ENCODE measurements around the gene OAT. TPM values are rescaled to one million over a fixed set of nuclear protein-coding genes. Genes with fewer than 3 reads are reported as not detected.

Gene OAT
- polyA plus RNA-seq, 1 experiment: 112 TPM

DNA sequence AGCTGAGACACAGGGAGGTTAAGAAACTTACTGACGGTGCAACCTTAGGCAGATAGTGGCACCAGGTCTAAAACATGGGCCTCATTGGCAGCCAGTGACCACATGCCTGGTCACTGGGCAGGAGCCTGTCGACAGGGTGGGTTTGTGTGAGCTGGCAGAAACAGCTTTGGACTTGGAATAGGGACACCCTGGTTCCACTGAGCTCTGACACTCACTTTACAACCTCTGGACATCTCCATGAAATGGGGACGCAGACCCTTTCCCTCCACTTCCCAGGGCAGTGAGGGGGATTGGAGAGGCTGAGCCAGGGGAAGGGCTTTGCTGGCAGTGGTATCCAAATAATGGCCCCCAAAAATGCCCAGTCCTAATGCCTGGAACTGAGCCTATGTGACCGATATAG lies 49.7 kb downstream of the OAT start:
- Histone ChIP-seq H3K36me3 (ENCODE audit: control insufficient read depth, insufficient read depth, low read length) (no peaks in the 10 kb centered on the region), H3K4me3 (ENCODE audit: low read depth, low read length) (no peak overlapping the region), H3K27me3 (ENCODE audit: control insufficient read depth, insufficient read depth, low read length) (peaks cover 5% of the 10 kb centered on the region)
- no peak for DNase-seq (ENCODE audit: low read depth)
- ChIA-PET POLR2A (no interaction called here), CTCF (interaction anchor here (1.8 kb wide), 1 partner anchor 10 kb away, joined by 6 read pairs; no protein-coding TSS in a partner anchor)
- TF ChIP-seq, protein P1, sequence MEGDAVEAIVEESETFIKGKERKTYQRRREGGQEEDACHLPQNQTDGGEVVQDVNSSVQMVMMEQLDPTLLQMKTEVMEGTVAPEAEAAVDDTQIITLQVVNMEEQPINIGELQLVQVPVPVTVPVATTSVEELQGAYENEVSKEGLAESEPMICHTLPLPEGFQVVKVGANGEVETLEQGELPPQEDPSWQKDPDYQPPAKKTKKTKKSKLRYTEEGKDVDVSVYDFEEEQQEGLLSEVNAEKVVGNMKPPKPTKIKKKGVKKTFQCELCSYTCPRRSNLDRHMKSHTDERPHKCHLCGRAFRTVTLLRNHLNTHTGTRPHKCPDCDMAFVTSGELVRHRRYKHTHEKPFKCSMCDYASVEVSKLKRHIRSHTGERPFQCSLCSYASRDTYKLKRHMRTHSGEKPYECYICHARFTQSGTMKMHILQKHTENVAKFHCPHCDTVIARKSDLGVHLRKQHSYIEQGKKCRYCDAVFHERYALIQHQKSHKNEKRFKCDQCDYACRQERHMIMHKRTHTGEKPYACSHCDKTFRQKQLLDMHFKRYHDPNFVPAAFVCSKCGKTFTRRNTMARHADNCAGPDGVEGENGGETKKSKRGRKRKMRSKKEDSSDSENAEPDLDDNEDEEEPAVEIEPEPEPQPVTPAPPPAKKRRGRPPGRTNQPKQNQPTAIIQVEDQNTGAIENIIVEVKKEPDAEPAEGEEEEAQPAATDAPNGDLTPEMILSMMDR (IDR thresholded peaks at IDR 0.05; ENCODE audit: insufficient read depth, low read depth, low read length): no peak

- CTCF ChIA-PET: no interaction called here
- Histone ChIP-seq H3K27me3 (ENCODE audit: control insufficient read depth, insufficient read depth, low read length) (peaks cover 5% of the 10 kb centered on the region), H3K36me3 (ENCODE audit: control insufficient read depth, insufficient read depth, low read length) (no peaks in the 10 kb centered on the region), H3K4me3 (ENCODE audit: low read depth, low read length) (no peak overlapping the region)
- DNase-seq (ENCODE audit: low read depth): no peak
- TF ChIP-seq, protein P1 (IDR thresholded peaks at IDR 0.05; ENCODE audit: insufficient read depth, low read depth, low read length): no peak
- POLR2A ChIA-PET: no interaction called here
These were observed 50.8 kb downstream of the OAT start for GRCh38 chr10:124367936-124368335.

- no peak overlapping the region for H3K4me3 ChIP-seq (ENCODE audit: low read depth, low read length)
- DNase-seq (ENCODE audit: low read depth): no peak
- ChIA-PET CTCF (no interaction called here), POLR2A (no interaction called here)
- TF ChIP-seq, protein P1 (IDR thresholded peaks at IDR 0.05; ENCODE audit: insufficient read depth, low read depth, low read length): no peak
- peaks cover 2% of the 10 kb centered on the region for H3K27me3 ChIP-seq (ENCODE audit: control insufficient read depth, insufficient read depth, low read length)
- no peaks in the 10 kb centered on the region for H3K36me3 ChIP-seq (ENCODE audit: control insufficient read depth, insufficient read depth, low read length)
These were observed 51.3 kb downstream of the OAT start for GRCh38 chr10:124367414-124367813.

DNA sequence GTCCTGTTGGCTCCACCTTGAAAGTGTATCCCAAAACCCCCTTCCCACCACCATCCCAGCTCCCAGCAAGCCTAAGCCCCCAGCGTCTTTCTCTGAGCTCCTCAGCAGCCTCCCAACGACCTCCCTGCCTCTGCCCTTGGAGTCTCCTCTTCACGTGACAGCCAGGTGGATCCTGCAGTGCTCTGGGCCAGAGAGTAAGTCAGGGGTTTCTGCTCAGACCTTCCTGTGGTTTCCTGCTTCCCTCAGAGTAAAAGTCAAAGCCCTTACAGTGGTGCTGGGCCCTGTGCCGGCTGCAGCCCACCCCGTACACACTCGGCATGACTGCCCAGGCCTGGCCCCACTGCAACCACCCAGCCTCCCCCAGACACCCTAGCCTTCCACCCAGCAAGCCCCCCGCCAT lies 51.9 kb downstream of the OAT start:
- ChIA-PET CTCF (interaction anchor here (1.0 to 2.8 kb wide), 5 partner anchors 9 to 372 kb away, joined by 3 to 9 read pairs (median 3); no protein-coding TSS in a partner anchor), POLR2A (no interaction called here)
- TF ChIP-seq, protein P1 (IDR thresholded peaks at IDR 0.05; ENCODE audit: insufficient read depth, low read depth, low read length): no peak

DNA sequence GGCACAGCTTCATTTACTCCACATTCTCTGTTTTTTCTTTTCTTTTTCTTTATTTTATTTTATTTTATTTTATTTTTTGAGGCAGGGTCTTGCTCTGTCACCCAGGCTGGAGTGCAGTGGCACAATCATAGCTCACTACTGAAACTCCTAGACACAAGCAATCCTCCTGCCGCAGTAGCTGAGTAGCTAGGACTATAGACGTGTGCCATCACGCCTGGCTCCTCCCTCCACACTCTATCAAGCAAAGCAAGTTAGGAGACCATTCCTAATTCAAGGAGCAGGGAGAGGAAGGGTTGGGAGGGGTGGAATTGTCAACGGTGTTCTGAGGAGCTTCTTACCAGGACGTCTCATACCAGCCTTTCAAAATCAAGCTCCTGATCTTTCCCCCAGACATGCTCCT lies 52.4 kb downstream of the OAT start:
- no peak for DNase-seq (ENCODE audit: low read depth)
- TF ChIP-seq, protein P1 (IDR thresholded peaks at IDR 0.05; ENCODE audit: insufficient read depth, low read depth, low read length): no peak
- Histone ChIP-seq H3K4me3 (ENCODE audit: low read depth, low read length) (no peak overlapping the region), H3K27me3 (ENCODE audit: control insufficient read depth, insufficient read depth, low read length) (peaks cover 2% of the 10 kb centered on the region), H3K36me3 (ENCODE audit: control insufficient read depth, insufficient read depth, low read length) (no peaks in the 10 kb centered on the region)
- ChIA-PET POLR2A (no interaction called here), CTCF (interaction anchor here (0.8 to 2.8 kb wide), 6 partner anchors 9 to 371 kb away, joined by 3 to 9 read pairs (median 3); no protein-coding TSS in a partner anchor)

More for the DNA sequence above, 51.9 kb downstream of the OAT start:
- no peaks in the 10 kb centered on the region for H3K36me3 ChIP-seq (ENCODE audit: control insufficient read depth, insufficient read depth, low read length)
- no peak overlapping the region for H3K4me3 ChIP-seq (ENCODE audit: low read depth, low read length)
- H3K27me3 ChIP-seq (ENCODE audit: control insufficient read depth, insufficient read depth, low read length): peaks cover 2% of the 10 kb centered on the region
- no peak for DNase-seq (ENCODE audit: low read depth)
